Measurements from ENCODE around the gene PFDN2.
"Not testable (repeated sequence)": the region's sequence is repeated elsewhere in the genome, so short reads cannot be mapped to it uniquely, and the experiment has no call there.

The PFDN2 gene

GRCh38 chr1:161080441-161081405 lies 37.1 kb downstream of the PFDN2 start:
- no peak for DNase-seq (ENCODE audit: low read depth)

- DNase-seq (ENCODE audit: low read depth), result no peak
These were observed 38.3 kb downstream of the PFDN2 start for GRCh38 chr1:161079436-161080110.

GRCh38 chr1:161077426-161077825 lies 40.4 kb downstream of the PFDN2 start:
- no peak for DNase-seq (ENCODE audit: low read depth)

- no peak for DNase-seq (ENCODE audit: low read depth)
These were observed 41.4 kb downstream of the PFDN2 start for GRCh38 chr1:161076410-161076809.

GRCh38 chr1:161074676-161075368 lies 43.0 kb downstream of the PFDN2 start:
- DNase-seq (ENCODE audit: low read depth), result no peak

GRCh38 chr1:161073474-161074121 lies 44.2 kb downstream of the PFDN2 start:
- DNase-seq (ENCODE audit: low read depth), result no peak

GRCh38 chr1:161072751-161073449 lies 44.9 kb downstream of the PFDN2 start:
- DNase-seq (ENCODE audit: low read depth), result no peak

GRCh38 chr1:161071886-161072371 lies 45.9 kb downstream of the PFDN2 start:
- no peak for DNase-seq (ENCODE audit: low read depth)

GRCh38 chr1:161070761-161071160 lies 47.1 kb downstream of the PFDN2 start:
- DNase-seq (ENCODE audit: low read depth), result no peak

- DNase-seq (ENCODE audit: low read depth), result no peak
These were observed 48.0 kb downstream of the PFDN2 start, which contains the start of gene ARHGAP30 for GRCh38 chr1:161069731-161070270. TSS of gene ARHGAP30 (minus strand) at chr1:161069891. CDS start at chr1:161069624, 267 bp downstream.

GRCh38 chr1:161069241-161069640 lies 48.6 kb downstream of the PFDN2 start:
- no peak for DNase-seq (ENCODE audit: low read depth)

- DNase-seq (ENCODE audit: low read depth), result no peak
These were observed 49.3 kb downstream of the PFDN2 start for GRCh38 chr1:161068306-161069234.

- DNase-seq (ENCODE audit: low read depth), result no peak
These were observed 51.1 kb downstream of the PFDN2 start for GRCh38 chr1:161066694-161067093.

GRCh38 chr1:161065681-161066080 lies 52.2 kb downstream of the PFDN2 start:
- not testable (repeated sequence) for DNase-seq (ENCODE audit: low read depth)

GRCh38 chr1:161063936-161064335 lies 53.9 kb downstream of the PFDN2 start:
- DNase-seq (ENCODE audit: low read depth), result not testable (repeated sequence)

- no peak for DNase-seq (ENCODE audit: low read depth)
These were observed 56.4 kb downstream of the PFDN2 start for GRCh38 chr1:161061419-161061818.

GRCh38 chr1:161059293-161059692 lies 58.5 kb downstream of the PFDN2 start:
- no peak for DNase-seq (ENCODE audit: low read depth)

GRCh38 chr1:161054805-161055204 lies 63.0 kb downstream of the PFDN2 start:
- DNase-seq (ENCODE audit: low read depth), result no peak

- DNase-seq (ENCODE audit: low read depth), result no peak
These were observed 63.6 kb downstream of the PFDN2 start for GRCh38 chr1:161054232-161054631.

GRCh38 chr1:161052899-161053298 lies 64.9 kb downstream of the PFDN2 start:
- no peak for DNase-seq (ENCODE audit: low read depth)
